Stimulated activated CD8-positive, alpha-beta memory T cell treated with anti-CD3 and anti-CD28 coated beads, Interleukin-7, amount 100 ng/mL, for 48 hours (primary cell): ENCODE data around the gene PEPD.

Source experiments
- DNase-seq, 2 donors: peaks; one replicate each; pipeline ENCODE4 v3.0.0-alpha.2; 2020; ENCODE audit warnings: low read depth in 1 of 2; ENCODE audit errors: extremely low read depth in 1 of 2

The PEPD gene

GRCh38 chr19:33460221-33460908, 61.2 kb downstream of the PEPD start:
- DNase-seq, result no peak

- DNase-seq, result no peak
Observed at GRCh38 chr19:33459222-33460090, 62.1 kb downstream of the PEPD start.

DNA sequence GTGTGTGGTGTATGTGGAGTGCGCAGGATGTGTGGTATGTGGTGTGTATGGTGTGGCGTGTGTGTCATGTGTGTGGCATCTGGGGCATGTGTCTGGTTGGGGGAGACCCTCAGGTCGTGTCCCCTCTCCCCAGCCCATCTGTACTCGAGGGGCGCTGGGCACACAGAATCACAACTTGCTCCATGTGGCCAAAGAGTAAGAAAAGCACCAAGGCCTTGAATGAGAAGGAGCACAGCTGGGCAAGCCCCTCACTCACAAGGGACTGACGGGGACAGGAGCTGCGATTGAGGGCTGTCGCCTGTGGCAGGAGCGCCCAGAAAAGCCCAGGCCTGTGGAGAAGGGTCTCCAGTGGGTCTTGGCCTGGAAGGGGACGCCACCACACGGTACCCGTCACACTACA, 62.8 kb downstream of the PEPD start:
- no peak for DNase-seq

DNA sequence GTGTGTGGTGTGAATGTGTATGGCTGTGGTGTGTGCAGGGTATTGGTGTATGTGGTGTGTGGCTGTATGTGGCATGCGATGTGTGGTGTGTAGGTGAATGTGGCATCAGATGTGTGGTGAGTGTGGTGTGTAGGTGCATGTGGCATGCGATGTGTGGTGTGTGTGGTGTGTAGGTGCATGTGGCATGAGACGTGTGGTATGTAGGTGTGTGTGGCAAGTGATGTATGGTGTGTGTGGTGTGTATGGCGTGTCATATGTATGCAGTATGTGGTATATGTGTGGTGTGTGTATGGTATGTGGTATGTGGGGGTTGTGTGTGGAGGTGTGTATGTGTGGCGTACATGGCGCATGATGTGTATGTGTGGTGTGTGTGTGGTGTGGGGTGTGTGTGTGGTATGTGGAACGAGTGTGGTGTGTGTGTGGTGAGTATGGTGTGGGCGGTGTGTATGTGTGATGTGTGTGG, 63.4 kb downstream of the PEPD start:
- no peak for DNase-seq

GRCh38 chr19:33456845-33457220, 64.8 kb downstream of the PEPD start:
- no peak for DNase-seq

GRCh38 chr19:33456076-33456844, 65.3 kb downstream of the PEPD start:
- no peak for DNase-seq

DNA sequence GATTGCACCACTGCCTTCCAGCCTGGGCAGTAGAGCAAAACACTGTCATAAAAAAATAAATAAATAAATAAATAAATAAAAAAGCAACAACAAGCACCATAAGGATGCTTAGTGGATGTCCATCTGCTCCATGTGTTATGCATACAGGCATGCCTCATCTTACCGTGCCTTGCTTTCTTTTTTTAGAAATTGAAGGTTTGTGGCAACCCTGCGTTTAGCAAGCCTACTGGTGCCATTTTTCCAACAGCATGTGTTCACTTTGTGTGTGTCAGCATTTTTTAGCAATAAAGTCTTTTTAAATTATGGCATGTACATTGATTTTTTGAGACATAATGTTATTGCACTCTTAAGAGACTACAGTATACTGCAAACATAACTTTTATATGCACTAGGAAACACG, 68.3 kb downstream of the PEPD start:
- no peak for DNase-seq

DNA sequence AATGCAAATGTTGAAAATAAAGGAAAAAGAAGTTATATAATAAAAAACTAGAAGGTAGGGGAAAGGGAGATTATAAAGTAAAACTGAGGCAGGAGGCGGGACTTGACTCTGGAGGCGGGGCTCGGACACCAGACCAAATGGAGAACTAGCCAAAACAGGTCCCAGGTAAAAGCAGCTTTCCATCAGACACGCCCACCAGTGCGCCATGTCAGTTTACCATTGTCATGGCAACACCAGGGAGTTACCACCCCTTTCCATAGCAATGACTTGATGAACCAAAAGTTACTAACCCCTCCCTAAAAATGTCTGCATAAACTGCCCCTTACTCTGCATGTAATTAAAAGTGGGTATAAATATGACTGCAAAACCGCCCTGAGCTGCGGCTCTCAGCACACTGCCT, 70.9 kb downstream of the PEPD start:
- DNase-seq, result no peak

- DNase-seq, result no peak
Observed at GRCh38 chr19:33449799-33450198, 71.8 kb downstream of the PEPD start.

- no peak for DNase-seq
Observed at GRCh38 chr19:33448159-33448516, 73.5 kb downstream of the PEPD start.

DNA sequence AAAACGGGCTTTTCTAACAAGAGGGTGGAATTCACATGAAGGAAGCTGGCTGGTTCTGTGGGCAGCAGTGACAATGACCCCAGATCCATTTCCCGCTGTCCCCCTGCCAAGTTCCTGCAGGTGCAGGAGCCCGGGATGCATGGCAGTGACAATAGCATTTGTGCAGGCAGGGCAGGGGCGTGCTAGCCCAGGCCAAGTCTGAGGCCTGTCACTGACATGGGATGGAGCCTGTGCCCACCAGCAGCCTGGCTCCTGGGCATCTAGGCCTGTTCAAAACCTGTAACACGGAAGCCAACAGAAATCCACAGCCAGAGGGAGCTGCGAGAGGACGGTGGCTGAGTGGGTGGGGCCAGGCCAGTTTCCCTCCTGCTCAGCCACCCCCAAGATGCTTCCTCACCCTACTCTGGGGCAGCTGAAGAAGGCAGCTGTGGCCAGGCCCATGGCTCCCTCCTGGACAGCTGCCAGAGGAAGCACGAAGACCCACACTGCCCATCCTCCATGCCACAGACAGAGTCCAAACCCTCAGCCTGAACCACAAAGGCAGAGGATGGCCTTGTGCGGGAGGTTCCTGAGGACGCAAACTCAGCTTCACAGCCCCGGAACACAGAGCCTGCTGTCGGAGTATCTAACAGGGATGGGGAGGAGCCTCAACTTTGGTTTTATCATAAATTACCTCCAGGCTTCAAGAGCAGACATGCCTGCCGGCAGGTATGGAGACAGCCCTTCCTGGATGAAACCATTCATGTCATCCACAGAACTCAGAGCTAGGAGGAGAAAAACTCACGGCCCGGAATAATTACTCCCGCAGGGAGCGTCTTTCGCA, 74.0 kb downstream of the PEPD start:
- no peak for DNase-seq

DNA sequence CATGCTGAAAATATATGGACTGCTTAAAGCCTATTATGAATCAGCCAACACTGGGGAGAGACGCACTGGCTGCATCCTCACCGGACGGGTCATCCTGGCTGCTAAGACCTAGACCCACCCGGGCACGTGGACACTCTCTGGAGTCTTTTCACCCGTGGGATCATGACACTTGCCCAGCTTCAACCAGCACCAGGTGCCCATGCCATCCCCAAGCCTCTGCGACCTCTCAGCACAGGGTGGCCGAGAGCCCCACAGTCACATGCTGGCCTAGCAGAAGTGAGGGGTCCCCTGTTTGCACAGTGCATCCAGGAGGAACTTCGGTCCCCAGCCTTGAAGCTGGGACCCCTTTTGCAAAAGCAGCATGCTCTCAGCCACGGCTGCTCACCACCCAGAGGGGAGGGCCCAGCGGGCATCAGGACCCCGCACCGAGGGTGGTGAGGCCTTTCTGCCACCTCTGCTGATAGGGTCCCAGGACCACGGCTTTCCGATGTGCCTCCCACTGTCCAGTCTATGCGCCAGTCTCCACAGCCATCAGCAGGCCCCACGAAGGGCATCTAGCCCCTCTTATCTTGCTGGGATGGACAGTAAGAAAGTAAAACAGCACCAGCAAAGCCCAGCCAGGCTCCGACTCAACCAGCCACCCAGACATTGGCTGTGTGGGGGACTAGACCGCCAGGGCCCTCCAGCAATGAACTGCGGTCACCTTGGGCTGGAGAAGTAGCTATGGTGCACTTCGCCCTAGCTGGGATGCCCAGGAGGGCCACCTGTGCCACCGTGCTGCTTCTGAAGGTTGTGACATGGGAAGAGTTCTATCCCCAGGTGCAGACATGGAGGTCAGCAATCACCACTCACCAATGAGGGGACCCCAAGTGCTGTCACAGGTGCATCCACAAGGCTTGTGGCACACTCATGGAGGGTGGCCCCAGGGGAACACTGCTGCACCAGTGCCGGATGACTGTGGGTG, 75.0 kb downstream of the PEPD start:
- DNase-seq, result no peak

- DNase-seq, result no peak
Observed at GRCh38 chr19:33445442-33446329, 75.9 kb downstream of the PEPD start.

- no peak for DNase-seq
Observed at GRCh38 chr19:33444562-33445441, 76.8 kb downstream of the PEPD start.

DNA sequence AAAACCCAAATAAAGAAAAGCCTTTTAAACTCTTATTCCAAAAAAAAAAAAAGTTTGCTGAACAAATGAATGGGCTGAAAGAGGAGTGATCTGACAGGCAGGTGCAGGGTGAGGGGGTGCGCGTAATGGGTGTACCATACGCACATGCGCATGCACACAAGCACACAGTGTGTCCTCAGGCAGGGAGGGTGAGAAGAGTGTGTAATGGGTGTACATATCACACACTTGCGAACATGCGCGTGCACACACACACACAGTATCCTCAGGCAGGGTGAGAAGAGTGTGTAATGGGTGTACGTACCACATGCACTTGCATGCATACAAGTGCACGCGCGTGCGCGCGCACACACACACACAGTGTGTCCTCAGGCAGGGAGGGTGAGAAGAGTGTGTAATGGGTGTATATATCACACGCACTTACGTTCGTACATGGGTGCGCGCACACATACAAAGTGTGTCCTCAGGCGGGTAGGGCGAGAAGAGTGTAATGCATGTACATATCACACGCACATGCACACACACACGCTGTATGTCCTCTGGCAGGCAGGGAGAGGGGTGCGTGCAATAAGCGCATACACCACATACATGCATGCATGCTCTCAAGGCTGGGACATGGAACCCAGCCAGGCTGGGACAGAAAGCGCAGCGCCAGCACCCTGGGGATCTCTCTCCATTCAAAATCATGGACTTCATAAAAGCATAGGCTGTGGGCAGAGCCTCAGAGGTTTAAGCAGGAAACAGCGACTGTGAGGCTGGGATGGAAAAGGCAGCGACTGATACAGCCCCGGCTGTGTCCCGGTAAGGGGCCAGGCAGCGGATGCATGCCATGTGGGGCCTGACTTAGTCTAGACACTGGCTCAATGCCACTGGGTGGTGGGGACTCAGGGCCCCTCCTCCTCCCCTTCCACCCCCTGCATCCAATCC, 77.7 kb downstream of the PEPD start:
- no peak for DNase-seq

DNA sequence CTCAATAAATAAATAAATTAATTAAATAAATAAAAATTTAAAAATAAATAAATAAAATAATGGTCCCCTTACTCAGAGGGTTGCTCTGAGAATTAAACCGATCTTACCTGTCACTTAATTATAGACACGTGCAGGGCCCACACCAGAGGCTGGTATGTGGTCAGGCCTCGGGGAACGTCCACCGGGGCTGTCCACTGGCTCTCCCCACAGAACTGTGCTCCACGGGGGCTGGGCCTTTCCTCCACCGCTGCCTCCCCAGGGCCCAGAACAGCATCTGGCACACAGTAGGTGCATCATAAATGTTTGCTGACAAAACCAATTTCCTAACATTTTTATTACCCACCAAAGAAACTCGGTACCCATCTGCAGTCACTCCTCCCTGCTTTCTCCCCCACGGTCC, 78.9 kb downstream of the PEPD start:
- no peak for DNase-seq

GRCh38 chr19:33441828-33442227, 79.8 kb downstream of the PEPD start:
- no peak for DNase-seq
